Glutamatergic neuron (in vitro differentiated cells): ENCODE measurements around the gene LTBP2. TPM values are rescaled to one million over a fixed set of nuclear protein-coding genes. Genes with fewer than 3 reads are reported as not detected.

Experiments
- DNase-seq: peaks from one replicate; pipeline ENCODE4 v3.0.0; 2022
- H3K27ac Mint-ChIP-seq: one replicate; pipeline ENCODE4 v1.8.0; 2020; ENCODE audit warnings: mild to moderate bottlenecking, mixed read lengths, inconsistent platforms; ENCODE audit not compliant: unreplicated experiment
- H3K27me3 Mint-ChIP-seq: one replicate; pipeline ENCODE4 v1.8.0; 2020; ENCODE audit warnings: mild to moderate bottlenecking, moderate library complexity, mixed read lengths, inconsistent platforms; ENCODE audit not compliant: unreplicated experiment
- H3K36me3 Mint-ChIP-seq: one replicate; pipeline ENCODE4 v1.8.0; 2020; ENCODE audit warnings: mild to moderate bottlenecking, mixed read lengths, inconsistent platforms; ENCODE audit not compliant: unreplicated experiment
- H3K4me1 Mint-ChIP-seq: one replicate; pipeline ENCODE4 v1.8.0; 2020; ENCODE audit warnings: mild to moderate bottlenecking, low read depth, mixed read lengths, inconsistent platforms; ENCODE audit not compliant: unreplicated experiment
- H3K4me3 Mint-ChIP-seq: one replicate; pipeline ENCODE4 v1.8.0; 2020; ENCODE audit warnings: mild to moderate bottlenecking, mixed read lengths, inconsistent platforms; ENCODE audit not compliant: unreplicated experiment
- H3K9me3 Mint-ChIP-seq: one replicate; pipeline ENCODE4 v1.8.0; 2020; ENCODE audit warnings: mild to moderate bottlenecking, moderate library complexity, mixed read lengths, inconsistent platforms; ENCODE audit not compliant: unreplicated experiment
- total RNA-seq: library from RNA; stranded (reverse); fragmentation: NEBNext Ultra II Directional; extraction: Animal tissue kit (Norgen Biotek cat#: 25700); gene quantifications from one replicate; pipeline ENCODE4 v1.2.1, GENCODE V29; 2021; ENCODE audit not compliant: unreplicated experiment
- TF ChIP-seq, protein P1 (sequence below): fragments of 200-600 bp; sonication (generic); IDR thresholded peaks from one replicate; pipeline ENCODE4 v1.5.0; 2021; ENCODE audit not compliant: partially characterized antibody, unreplicated experiment

Gene LTBP2
- total RNA-seq, 1 donor from 2014 or later = 1.2 TPM

DNA sequence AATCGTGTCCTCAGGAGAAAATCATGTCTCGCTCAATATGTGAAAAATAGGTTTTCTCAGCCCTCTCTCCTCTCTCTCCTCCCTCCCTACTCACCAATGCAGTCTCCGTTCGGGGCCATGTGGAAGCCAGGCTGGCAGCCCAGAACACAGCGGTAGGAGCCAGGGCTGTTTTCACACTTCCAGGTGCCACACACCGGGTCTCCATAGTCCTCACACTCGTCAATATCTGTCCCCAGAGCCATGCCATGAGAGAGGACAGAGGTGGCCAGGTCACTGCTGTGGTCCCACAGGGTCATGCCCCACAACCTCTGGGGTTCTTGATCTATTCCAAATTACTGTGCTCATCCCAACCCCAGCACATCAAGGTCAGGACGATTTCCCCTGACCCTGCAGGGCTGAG, 105.0 kb downstream of the LTBP2 start:
- no peak for DNase-seq
- TF ChIP-seq, protein P1, sequence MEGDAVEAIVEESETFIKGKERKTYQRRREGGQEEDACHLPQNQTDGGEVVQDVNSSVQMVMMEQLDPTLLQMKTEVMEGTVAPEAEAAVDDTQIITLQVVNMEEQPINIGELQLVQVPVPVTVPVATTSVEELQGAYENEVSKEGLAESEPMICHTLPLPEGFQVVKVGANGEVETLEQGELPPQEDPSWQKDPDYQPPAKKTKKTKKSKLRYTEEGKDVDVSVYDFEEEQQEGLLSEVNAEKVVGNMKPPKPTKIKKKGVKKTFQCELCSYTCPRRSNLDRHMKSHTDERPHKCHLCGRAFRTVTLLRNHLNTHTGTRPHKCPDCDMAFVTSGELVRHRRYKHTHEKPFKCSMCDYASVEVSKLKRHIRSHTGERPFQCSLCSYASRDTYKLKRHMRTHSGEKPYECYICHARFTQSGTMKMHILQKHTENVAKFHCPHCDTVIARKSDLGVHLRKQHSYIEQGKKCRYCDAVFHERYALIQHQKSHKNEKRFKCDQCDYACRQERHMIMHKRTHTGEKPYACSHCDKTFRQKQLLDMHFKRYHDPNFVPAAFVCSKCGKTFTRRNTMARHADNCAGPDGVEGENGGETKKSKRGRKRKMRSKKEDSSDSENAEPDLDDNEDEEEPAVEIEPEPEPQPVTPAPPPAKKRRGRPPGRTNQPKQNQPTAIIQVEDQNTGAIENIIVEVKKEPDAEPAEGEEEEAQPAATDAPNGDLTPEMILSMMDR = no peak
- peaks cover 10% of the 10 kb centered on the region for H3K27me3 Mint-ChIP-seq
- peaks cover 13% of the 10 kb centered on the region for H3K4me1 Mint-ChIP-seq
- no peaks in the 10 kb centered on the region for H3K36me3 Mint-ChIP-seq
- H3K27ac Mint-ChIP-seq = peak overlapping the region; percentile 26
- H3K9me3 Mint-ChIP-seq = peaks cover 7% of the 10 kb centered on the region
- H3K4me3 Mint-ChIP-seq = no peak overlapping the region

DNA sequence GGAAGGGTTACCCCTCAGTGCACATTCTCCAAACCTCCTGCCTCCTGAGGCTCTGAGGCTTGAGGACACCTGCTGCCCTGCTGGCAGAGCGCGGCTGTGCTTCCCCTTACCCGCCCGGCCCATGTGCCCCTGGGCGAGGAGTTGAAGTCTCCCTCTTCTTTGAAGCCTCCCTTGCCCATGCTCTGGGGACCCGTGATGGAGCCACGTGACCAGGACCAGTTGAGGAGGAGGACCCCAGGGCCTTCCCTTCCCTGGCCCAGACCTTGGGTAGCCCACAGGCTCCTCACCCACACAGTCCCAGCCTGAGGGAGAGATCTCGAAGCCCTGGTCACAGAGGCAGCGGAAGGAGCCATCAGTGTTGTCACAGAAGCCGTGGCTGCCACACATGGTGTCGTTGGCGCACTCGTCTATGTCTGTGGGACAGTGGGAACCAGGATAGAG, 105.6 kb downstream of the LTBP2 start:
- no peak overlapping the region for H3K27ac Mint-ChIP-seq
- H3K27me3 Mint-ChIP-seq = peaks cover 10% of the 10 kb centered on the region
- DNase-seq = no peak
- TF ChIP-seq, protein P1 = no peak
- peaks cover 13% of the 10 kb centered on the region for H3K4me1 Mint-ChIP-seq
- H3K9me3 Mint-ChIP-seq = peaks cover 7% of the 10 kb centered on the region
- H3K4me3 Mint-ChIP-seq = no peak overlapping the region
- no peaks in the 10 kb centered on the region for H3K36me3 Mint-ChIP-seq

DNA sequence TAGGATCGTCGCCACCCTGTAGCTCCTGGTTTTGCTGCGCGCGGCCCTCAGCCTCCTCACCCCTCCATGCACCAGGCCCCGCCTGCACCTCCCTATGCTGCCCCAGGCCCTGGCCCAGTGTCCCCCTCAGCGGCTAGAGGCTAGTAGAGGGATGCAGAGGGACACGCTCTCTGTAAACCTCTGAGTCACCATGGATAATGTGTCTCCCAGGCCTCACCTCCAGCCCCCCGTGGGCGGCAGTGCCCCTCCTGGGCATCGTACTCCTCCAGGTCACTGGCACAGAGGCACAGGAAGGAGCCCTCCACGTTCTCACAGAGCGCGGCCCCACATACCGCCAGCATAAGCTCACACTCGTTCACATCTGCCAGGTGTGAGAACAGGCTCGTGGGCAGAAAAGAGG, 106.2 kb downstream of the LTBP2 start:
- Mint-ChIP-seq H3K9me3 (peaks cover 7% of the 10 kb centered on the region), H3K4me1 (peaks cover 13% of the 10 kb centered on the region), H3K36me3 (no peaks in the 10 kb centered on the region), H3K27ac (no peak overlapping the region), H3K4me3 (no peak overlapping the region), H3K27me3 (peaks cover 9% of the 10 kb centered on the region)
- DNase-seq = peak; percentile 11
- TF ChIP-seq, protein P1 = no peak

DNA sequence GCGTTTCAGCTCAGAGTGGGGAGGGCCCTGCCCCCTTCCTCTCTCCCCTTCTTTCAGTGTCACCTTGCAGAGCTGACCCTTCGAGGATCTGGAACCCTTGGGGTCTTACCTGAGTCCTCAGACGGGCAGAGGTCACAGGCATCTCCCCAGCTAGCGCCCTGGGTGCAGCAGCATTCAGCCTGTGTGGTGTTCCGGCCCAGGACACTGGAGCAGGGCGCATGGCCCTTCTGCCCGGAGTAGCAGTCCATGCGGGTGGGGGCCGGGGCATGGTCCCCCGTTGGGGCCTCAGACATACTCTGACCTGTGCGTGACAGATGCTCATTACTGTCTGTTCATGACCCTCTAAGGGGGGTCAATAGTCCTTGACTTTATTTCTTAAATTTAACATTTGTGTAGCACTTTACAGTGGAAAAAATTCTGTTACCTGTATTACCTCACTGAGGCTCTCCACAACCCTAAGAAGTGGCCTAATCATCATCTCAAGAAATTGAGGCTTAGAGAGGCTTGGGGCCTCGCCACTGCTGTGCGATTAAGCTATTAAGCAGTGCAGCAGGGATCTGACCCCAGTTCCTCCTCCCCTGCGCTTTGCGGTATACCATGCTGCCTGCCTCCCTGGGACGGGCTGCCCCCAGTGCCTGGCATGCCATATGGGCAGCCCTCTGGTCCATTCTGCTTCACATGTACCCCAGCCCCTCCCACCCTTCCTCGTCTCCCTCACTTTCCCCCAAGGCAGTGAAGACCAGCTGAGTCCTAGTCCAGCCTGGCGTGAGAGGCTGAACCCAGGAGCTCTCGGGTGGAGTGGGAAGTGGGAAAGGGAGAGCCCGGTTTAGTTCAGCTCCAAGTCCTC, 106.9 kb downstream of the LTBP2 start:
- H3K36me3 Mint-ChIP-seq = no peaks in the 10 kb centered on the region
- TF ChIP-seq, protein P1 = no peak
- peaks cover 7% of the 10 kb centered on the region for H3K9me3 Mint-ChIP-seq
- no peak overlapping the region for H3K4me3 Mint-ChIP-seq
- peak; percentile 9 for DNase-seq
- H3K4me1 Mint-ChIP-seq = peaks cover 13% of the 10 kb centered on the region
- H3K27me3 Mint-ChIP-seq = peaks cover 9% of the 10 kb centered on the region
- H3K27ac Mint-ChIP-seq = no peak overlapping the region

DNA sequence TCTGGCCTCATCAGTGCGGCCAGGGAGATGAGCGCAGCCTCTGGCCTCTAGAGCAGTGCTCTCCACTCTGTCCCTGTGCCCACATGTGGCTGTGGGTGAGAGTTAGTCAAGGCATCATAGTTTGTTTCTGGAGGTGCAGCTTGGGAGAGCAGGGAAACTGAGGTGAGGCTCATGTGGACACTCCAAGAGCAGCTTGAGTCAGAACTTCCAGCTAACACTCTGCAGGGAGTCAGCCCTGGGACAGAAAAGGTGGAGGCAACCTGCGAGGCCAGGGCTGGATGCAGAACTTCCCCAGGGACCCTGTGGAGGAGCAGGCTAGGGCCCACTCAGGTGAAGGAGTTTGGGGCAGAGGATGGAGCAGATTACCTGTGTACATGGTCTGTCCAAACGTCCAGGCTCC, 107.6 kb downstream of the LTBP2 start:
- no peak overlapping the region for H3K27ac Mint-ChIP-seq
- H3K9me3 Mint-ChIP-seq = peaks cover 6% of the 10 kb centered on the region
- DNase-seq = no peak

More for the DNA sequence above, 107.6 kb downstream of the LTBP2 start:
- TF ChIP-seq, protein P1 = no peak
- Mint-ChIP-seq H3K27me3 (peaks cover 3% of the 10 kb centered on the region), H3K4me1 (peaks cover 13% of the 10 kb centered on the region), H3K4me3 (no peak overlapping the region), H3K36me3 (no peaks in the 10 kb centered on the region)
